ENCODE data around the gene PTGIS.

DNA sequence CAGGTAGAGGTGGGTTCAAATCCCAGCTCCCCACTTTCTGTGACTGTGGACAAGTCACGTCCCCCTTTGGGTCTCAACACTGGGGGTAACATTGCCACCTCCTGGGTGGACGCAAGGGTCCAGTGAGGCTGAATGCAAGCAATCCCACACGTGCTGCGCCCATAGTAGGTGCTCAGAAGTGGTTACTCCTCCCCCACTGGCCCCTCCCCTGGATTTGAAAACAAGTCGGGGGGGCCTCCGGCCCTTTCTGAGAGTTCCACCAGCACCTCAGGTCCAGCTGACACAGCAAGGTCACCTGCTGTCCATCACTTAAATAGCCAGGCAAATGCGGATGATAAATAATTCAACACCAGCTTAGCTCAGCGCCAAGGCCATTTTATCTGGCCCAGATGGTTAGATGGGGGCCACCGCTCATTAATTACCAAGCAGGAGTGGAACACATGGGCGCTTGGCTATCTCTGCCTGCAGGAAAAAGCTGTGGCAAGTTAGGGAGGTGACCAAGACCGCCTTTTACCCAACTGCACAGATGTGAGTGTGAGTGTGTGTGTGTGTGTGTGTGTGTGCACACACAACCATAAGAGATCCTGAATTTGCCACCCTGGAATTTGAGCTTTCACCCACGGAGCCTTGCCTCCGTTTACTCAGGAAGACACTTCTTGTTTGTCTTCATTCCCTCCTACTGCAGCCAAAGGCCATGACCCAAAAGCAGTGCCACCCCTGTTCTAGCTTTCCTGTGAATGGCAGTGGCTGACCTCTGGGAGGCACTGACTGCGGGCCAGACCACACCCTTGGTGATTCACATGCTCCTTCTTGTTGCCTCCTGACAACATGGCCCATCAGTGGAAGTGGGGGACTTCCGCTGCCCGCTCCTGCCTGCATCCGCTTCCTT, 50.8 kb downstream of the PTGIS start:
- no peak for TF ChIP-seq EZH2phosphoT487 (IDR thresholded peaks at IDR 0.05; ENCODE audit: borderline replicate concordance, low read depth, low read length)
- TF ChIP-seq, protein P1, sequence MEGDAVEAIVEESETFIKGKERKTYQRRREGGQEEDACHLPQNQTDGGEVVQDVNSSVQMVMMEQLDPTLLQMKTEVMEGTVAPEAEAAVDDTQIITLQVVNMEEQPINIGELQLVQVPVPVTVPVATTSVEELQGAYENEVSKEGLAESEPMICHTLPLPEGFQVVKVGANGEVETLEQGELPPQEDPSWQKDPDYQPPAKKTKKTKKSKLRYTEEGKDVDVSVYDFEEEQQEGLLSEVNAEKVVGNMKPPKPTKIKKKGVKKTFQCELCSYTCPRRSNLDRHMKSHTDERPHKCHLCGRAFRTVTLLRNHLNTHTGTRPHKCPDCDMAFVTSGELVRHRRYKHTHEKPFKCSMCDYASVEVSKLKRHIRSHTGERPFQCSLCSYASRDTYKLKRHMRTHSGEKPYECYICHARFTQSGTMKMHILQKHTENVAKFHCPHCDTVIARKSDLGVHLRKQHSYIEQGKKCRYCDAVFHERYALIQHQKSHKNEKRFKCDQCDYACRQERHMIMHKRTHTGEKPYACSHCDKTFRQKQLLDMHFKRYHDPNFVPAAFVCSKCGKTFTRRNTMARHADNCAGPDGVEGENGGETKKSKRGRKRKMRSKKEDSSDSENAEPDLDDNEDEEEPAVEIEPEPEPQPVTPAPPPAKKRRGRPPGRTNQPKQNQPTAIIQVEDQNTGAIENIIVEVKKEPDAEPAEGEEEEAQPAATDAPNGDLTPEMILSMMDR (conservative IDR thresholded peaks at IDR 0.05; ENCODE audit: low read length): no peak
